IMR-90 (cell line): ENCODE results near the gene SLC24A2. TPM values are rescaled to one million over a fixed set of nuclear protein-coding genes. Genes with fewer than 3 reads are reported as not detected.

Experiments
- ATAC-seq: fragments of 200-7000 bp; cut with Tn5 transposase; 2 replicates; pipeline ENCODE4 v1.9.1; 2020; ENCODE audit warnings: low read depth, mild to moderate bottlenecking, moderate library complexity
- BruUV-seq: library from RNA; stranded (reverse); fragments of 400-500 nt; replicated peaks from 2 replicates; lab custom pipeline; 2021; lab: Mats Ljungman, UMichigan
- CTCF ChIA-PET: fragments of 300-600 bp; formaldehyde crosslinking; extraction: SDS; loops from one replicate; lab custom pipeline; 2021; ENCODE audit warnings: antibody characterized with exemption; lab: Yijun Ruan, JAX
- POLR2A ChIA-PET: fragments of 300-600 bp; sonication (Branson Sonifier 250); formaldehyde crosslinking; loops from one replicate; lab custom pipeline; 2022; ENCODE audit warnings: antibody characterized with exemption; ENCODE audit not compliant: unreplicated experiment; lab: Charles Lee
- DNase-seq: peaks from one replicate; pipeline ENCODE4 v3.0.0; 2013
- H2AFZ ChIP-seq: replicated peaks from 2 replicates; pipeline ENCODE3; 2013; ENCODE audit warnings: low read length, mild to moderate bottlenecking; ENCODE audit not compliant: poor library complexity
- H2AK5ac ChIP-seq: 2 replicates; pipeline ENCODE4 v1.6.1; 2013; ENCODE audit warnings: low read depth, low read length, inconsistent platforms
- H2AK9ac ChIP-seq: replicated peaks from 2 replicates; pipeline ENCODE3; 2013; ENCODE audit warnings: mild to moderate bottlenecking, low read depth, low read length, moderate library complexity; ENCODE audit not compliant: poor library complexity
- H2BK120ac ChIP-seq: 2 replicates; pipeline ENCODE4 v1.6.1; 2013; ENCODE audit warnings: low read depth, low read length, inconsistent platforms
- H2BK15ac ChIP-seq: 3 replicates; pipeline ENCODE4 v1.6.1; 2013; ENCODE audit warnings: low read depth, low read length, inconsistent platforms
- H2BK20ac ChIP-seq: 2 replicates; pipeline ENCODE4 v1.6.1; 2013; ENCODE audit warnings: low read depth, mild to moderate bottlenecking, inconsistent platforms, low read length, moderate library complexity
- H2BK5ac ChIP-seq: 2 replicates; pipeline ENCODE4 v1.6.1; 2013; ENCODE audit warnings: mild to moderate bottlenecking, low read depth, low read length, inconsistent platforms; ENCODE audit not compliant: poor library complexity, severe bottlenecking
- H3K14ac ChIP-seq: replicated peaks from 2 replicates; pipeline ENCODE4 v1.6.1; 2013; ENCODE audit warnings: low read depth, low read length, inconsistent platforms
- H3K18ac ChIP-seq: 2 replicates; pipeline ENCODE4 v1.6.1; 2013; ENCODE audit warnings: low read depth, low read length, control low read depth
- H3K23ac ChIP-seq: 2 replicates; pipeline ENCODE4 v1.6.1; 2013; ENCODE audit warnings: low read depth, low read length, inconsistent platforms
- H3K27ac ChIP-seq: 2 replicates; pipeline ENCODE4 v1.5.1; 2013; ENCODE audit warnings: mild to moderate bottlenecking, control low read depth, low read length; ENCODE audit not compliant: insufficient read depth
- H3K27me3 ChIP-seq: 2 replicates; pipeline ENCODE4 v1.6.1; 2013; ENCODE audit warnings: low read length; ENCODE audit not compliant: control insufficient read depth, insufficient read depth
- H3K36me3 ChIP-seq: 2 replicates; pipeline ENCODE4 v1.6.1; 2013; ENCODE audit warnings: low read length, mixed read lengths; ENCODE audit not compliant: control insufficient read depth, insufficient read depth
- H3K4ac ChIP-seq: 2 replicates; pipeline ENCODE4 v1.6.1; 2013; ENCODE audit warnings: low read depth, low read length, inconsistent platforms
- H3K4me1 ChIP-seq: 2 replicates; pipeline ENCODE4 v1.6.1; 2013; ENCODE audit warnings: low read length, mixed read lengths; ENCODE audit not compliant: control insufficient read depth, insufficient read depth
- H3K4me2 ChIP-seq: 2 replicates; pipeline ENCODE4 v1.6.1; 2013; ENCODE audit warnings: low read depth, mild to moderate bottlenecking, control low read depth, low read length, moderate library complexity
- H3K4me3 ChIP-seq: 2 replicates; pipeline ENCODE4 v1.5.1; 2013; ENCODE audit warnings: low read depth, mild to moderate bottlenecking, control low read depth, low read length, moderate library complexity; ENCODE audit not compliant: insufficient read depth
- H3K56ac ChIP-seq: 2 replicates; pipeline ENCODE4 v1.6.1; 2013; ENCODE audit warnings: low read length, inconsistent platforms; ENCODE audit not compliant: insufficient read depth; ENCODE audit errors: extremely low read depth
- H3K79me1 ChIP-seq, 2 experiments: 2 replicates each; pipeline ENCODE4 v1.6.1; 2013; ENCODE audit warnings: low read length in 2 of 2, inconsistent platforms in 1 of 2, low read depth in 1 of 2
- H3K9ac ChIP-seq: 2 replicates; pipeline ENCODE4 v1.6.1; 2013; ENCODE audit warnings: low read depth, low read length, control low read depth
- H3K9me1 ChIP-seq: 2 replicates; pipeline ENCODE4 v1.6.1; 2013; ENCODE audit warnings: low read length, inconsistent platforms; ENCODE audit not compliant: insufficient read depth
- H3K9me3 ChIP-seq: 2 replicates; pipeline ENCODE4 v1.6.1; 2013; ENCODE audit warnings: low read length; ENCODE audit not compliant: control insufficient read depth, insufficient read depth
- H4K20me1 ChIP-seq: 2 replicates; pipeline ENCODE4 v1.6.1; 2013; ENCODE audit warnings: low read length, inconsistent platforms; ENCODE audit not compliant: insufficient read depth
- H4K5ac ChIP-seq: 2 replicates; pipeline ENCODE4 v1.6.1; 2013; ENCODE audit warnings: mild to moderate bottlenecking, low read depth, low read length, control low read depth
- H4K8ac ChIP-seq, 2 experiments: 2 replicates each; pipeline ENCODE4 v1.6.1; 2013; ENCODE audit warnings: low read depth in 2 of 2, low read length in 2 of 2, control low read depth in 1 of 2, inconsistent platforms in 1 of 2
- H4K91ac ChIP-seq: 2 replicates; pipeline ENCODE4 v1.6.1; 2013; ENCODE audit warnings: low read depth, low read length, inconsistent platforms; ENCODE audit not compliant: insufficient read depth
- BHLHE40 ChIP-seq: fragments of 150-350 bp; IDR thresholded peaks from 2 replicates; pipeline ENCODE4 v1.6.1; 2016; ENCODE audit warnings: mild to moderate bottlenecking, low read depth, low read length
- CEBPB ChIP-seq: IDR thresholded peaks from 2 replicates; pipeline ENCODE4 v1.6.1; 2012; ENCODE audit warnings: low read depth, low read length, improper control_type of control experiment
- CHD1 ChIP-seq: IDR thresholded peaks from 2 replicates; pipeline ENCODE4 v1.6.1; 2012; ENCODE audit warnings: low read depth, low read length, improper control_type of control experiment
- CTCF ChIP-seq: conservative IDR thresholded peaks from 2 replicates; pipeline ENCODE4 v1.5.1; 2012; ENCODE audit warnings: mild to moderate bottlenecking, low read depth, low read length, improper control_type of control experiment
- ELK1 ChIP-seq: fragments of 150-350 bp; IDR thresholded peaks from 2 replicates; pipeline ENCODE4 v1.6.1; 2016; ENCODE audit warnings: low read depth, mild to moderate bottlenecking, low read length, moderate library complexity, borderline replicate concordance
- FOS ChIP-seq: fragments of 150-350 bp; IDR thresholded peaks from 2 replicates; pipeline ENCODE4 v1.6.1; 2016; ENCODE audit warnings: low read depth, low read length
- MAFK ChIP-seq: IDR thresholded peaks from 2 replicates; pipeline ENCODE4 v1.6.1; 2012; ENCODE audit warnings: low read depth, low read length, improper control_type of control experiment
- MAZ ChIP-seq: IDR thresholded peaks from 2 replicates; pipeline ENCODE4 v1.6.1; 2012; ENCODE audit warnings: low read depth, mild to moderate bottlenecking, low read length, improper control_type of control experiment, moderate library complexity, borderline replicate concordance
- MXI1 ChIP-seq: IDR thresholded peaks from 2 replicates; pipeline ENCODE4 v1.6.1; 2012; ENCODE audit warnings: low read depth, mild to moderate bottlenecking, low read length, moderate library complexity, borderline replicate concordance
- NFE2L2 ChIP-seq: fragments of 150-350 bp; IDR thresholded peaks from 2 replicates; pipeline ENCODE4 v1.6.1; 2016; ENCODE audit warnings: low read depth, mild to moderate bottlenecking, low read length
- POLR2A ChIP-seq: IDR thresholded peaks from 2 replicates; pipeline ENCODE4 v1.6.1; 2012; ENCODE audit warnings: mild to moderate bottlenecking, low read depth, low read length
- RAD21 ChIP-seq: IDR thresholded peaks from 2 replicates; pipeline ENCODE4 v1.6.1; 2012; ENCODE audit warnings: low read length, improper control_type of control experiment
- RCOR1 ChIP-seq: IDR thresholded peaks from 2 replicates; pipeline ENCODE4 v1.6.1; 2012; ENCODE audit warnings: mild to moderate bottlenecking, low read length, improper control_type of control experiment; ENCODE audit not compliant: insufficient replicate concordance
- RFX5 ChIP-seq: IDR thresholded peaks from 2 replicates; pipeline ENCODE4 v1.8.0; 2012; ENCODE audit warnings: low read depth, mild to moderate bottlenecking, low read length, moderate library complexity
- SMC3 ChIP-seq: fragments of 150-350 bp; IDR thresholded peaks from 2 replicates; pipeline ENCODE4 v1.6.1; 2016; ENCODE audit warnings: low read depth, mild to moderate bottlenecking, antibody characterized with exemption, low read length, moderate library complexity
- USF2 ChIP-seq: fragments of 150-350 bp; IDR thresholded peaks from 2 replicates; pipeline ENCODE4 v1.6.1; 2017; ENCODE audit warnings: mild to moderate bottlenecking, antibody characterized with exemption, low read length, low read depth
- WGBS, 2 experiments: methylation state at CpG; one replicate each; pipeline versions ENCODE4 v1.1.5 to v1.1.7; 2013; ENCODE audit warnings: missing lambda C conversion rate in 2 of 2; ENCODE audit not compliant: insufficient read length in 1 of 2; ENCODE audit errors: extremely low coverage in 2 of 2; 5-methylcytosine and 5-hydroxymethylcytosine counted together
- dilution Hi-C: fragments of 300-500 bp; cut with HindIII; formaldehyde crosslinking; loops from one replicate; pipeline ENCODE4 v1.14.3; 2018; ENCODE audit warnings: low sequenced_read_pairs; ENCODE audit not compliant: unreplicated experiment
- in situ Hi-C: fragments of 300-500 bp; cut with MboI; formaldehyde crosslinking; loops from 3 replicates; pipeline ENCODE4 v1.14.3; 2019; ENCODE audit warnings: low sequenced_read_pairs, inconsistent platforms, mixed read lengths
- intact Hi-C: fragments of 100-400 bp; cut with micrococcal nuclease; formaldehyde crosslinking; loops from 2 replicates; pipeline ENCODE4 v1.10.0; 2022
- polyA plus RNA-seq, 3 experiments: library from polyadenylated mRNA; depleted of rRNA; stranded (reverse); fragments of >200 nt; gene quantifications; 2 replicates each; pipeline ENCODE4 v1.2.3, GENCODE V29; 2012; ENCODE audit warnings: low replicate concordance in 1 of 3
- total RNA-seq: library from RNA; depleted of rRNA; stranded (reverse); fragments of >200 nt; gene quantifications from 2 replicates; pipeline ENCODE4 v1.2.3, GENCODE V29; 2012

SLC24A2 gene
- total and polyA plus RNA-seq, 2 of the 4 experiments (the other 2 are of a cell fraction): not detected

GRCh38 chr9:19800884-19801283 lies 12.0 kb upstream of the SLC24A2 start:
- Histone ChIP-seq H2AK9ac (no peak overlapping the region), H2BK120ac (no peak overlapping the region), H4K5ac (no peak overlapping the region), H3K27ac (no peak overlapping the region), H2AK5ac (no peak overlapping the region), H3K56ac (no peak overlapping the region), H3K18ac (no peak overlapping the region), H4K20me1 (no peaks in the 10 kb centered on the region), H3K14ac (no peak overlapping the region), H2BK15ac (no peak overlapping the region), H3K4me1 (no peaks in the 10 kb centered on the region), H2AFZ (no peak overlapping the region), H4K8ac (no peak overlapping the region), H3K79me1 (no peaks in the 10 kb centered on the region), H3K9me3 (no peaks in the 10 kb centered on the region), H3K27me3 (no peaks in the 10 kb centered on the region), H3K36me3 (no peaks in the 10 kb centered on the region), H3K9ac (no peak overlapping the region), H2BK5ac (no peak overlapping the region), H3K4me2 (no peak overlapping the region), H3K4ac (no peak overlapping the region), H3K4me3 (no peak overlapping the region), H3K9me1 (no peaks in the 10 kb centered on the region), H2BK20ac (no peak overlapping the region), H4K91ac (no peak overlapping the region), H3K23ac (no peak overlapping the region)
- WGBS, 2 experiments: 58% methylated on average over 3 of the region's 6 CpGs; no CpG with 5 or more reads in 1 of the 2 experiments
- DNase-seq: no peak
- CTCF ChIA-PET: no interaction called here
- POLR2A ChIA-PET: no interaction called here
- BruUV-seq: no TSS peak
- dilution Hi-C loops (no loop called here), intact Hi-C loops (loop anchor here (5.0 kb wide), 1 partner anchor 46 kb away; no protein-coding TSS in a partner anchor), in situ Hi-C loops (no loop called here)
- no peak for ATAC-seq
- TF ChIP-seq MAFK (no peak), USF2 (no peak), CHD1 (no peak), RFX5 (no peak), CEBPB (no peak), MXI1 (no peak), MAZ (no peak), RCOR1 (no peak), SMC3 (no peak), ELK1 (no peak), POLR2A (no peak), CTCF (no peak), FOS (no peak), BHLHE40 (no peak), NFE2L2 (no peak), RAD21 (no peak)
